ENCODE results near the gene KCNMA1.
"Not testable (repeated sequence)": the region's sequence is repeated elsewhere in the genome, so short reads cannot be mapped to it uniquely, and the experiment has no call there.

The KCNMA1 gene

DNA sequence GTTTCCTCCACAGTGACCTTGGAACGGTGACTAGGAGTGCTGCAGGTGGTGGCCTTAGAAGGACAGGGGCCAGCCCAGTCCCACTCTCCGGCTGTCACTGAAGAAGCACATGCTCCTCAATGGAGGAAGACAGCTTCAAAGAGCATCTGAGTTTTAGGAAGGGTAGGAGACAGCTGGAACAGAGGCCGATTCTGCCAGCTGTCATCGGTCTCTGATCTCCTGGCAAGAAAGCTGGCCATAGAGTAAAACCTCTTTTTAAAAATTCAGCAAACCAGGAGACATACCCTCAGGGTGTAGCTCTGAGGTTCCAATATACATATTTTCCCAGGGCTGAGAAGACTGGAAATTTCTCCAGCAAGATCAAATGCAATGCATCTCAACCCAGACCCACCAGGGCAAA lies 55.9 kb downstream of the KCNMA1 start:
- DNase-seq (ENCODE audit: low read depth) = no peak

DNA sequence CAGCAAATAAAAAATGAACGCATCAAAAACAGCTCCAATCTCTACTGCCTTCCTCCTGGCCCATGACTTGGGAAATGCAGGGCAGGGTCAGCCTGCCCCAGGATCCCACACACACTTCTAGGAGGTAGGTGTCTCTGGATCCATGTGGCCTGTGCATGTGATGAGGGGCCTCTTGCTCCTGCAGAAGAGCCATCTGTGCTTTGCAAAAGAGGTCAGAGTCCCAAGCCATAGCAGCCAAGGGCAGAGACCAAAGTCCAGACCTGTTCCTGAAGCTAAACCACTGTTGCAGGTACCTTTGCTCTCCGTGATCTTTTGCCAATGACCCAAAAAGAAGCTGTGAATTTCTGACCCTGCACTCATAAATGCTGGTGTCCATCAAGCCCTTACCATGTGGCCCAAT lies 57.1 kb downstream of the KCNMA1 start:
- DNase-seq (ENCODE audit: low read depth) = no peak

DNA sequence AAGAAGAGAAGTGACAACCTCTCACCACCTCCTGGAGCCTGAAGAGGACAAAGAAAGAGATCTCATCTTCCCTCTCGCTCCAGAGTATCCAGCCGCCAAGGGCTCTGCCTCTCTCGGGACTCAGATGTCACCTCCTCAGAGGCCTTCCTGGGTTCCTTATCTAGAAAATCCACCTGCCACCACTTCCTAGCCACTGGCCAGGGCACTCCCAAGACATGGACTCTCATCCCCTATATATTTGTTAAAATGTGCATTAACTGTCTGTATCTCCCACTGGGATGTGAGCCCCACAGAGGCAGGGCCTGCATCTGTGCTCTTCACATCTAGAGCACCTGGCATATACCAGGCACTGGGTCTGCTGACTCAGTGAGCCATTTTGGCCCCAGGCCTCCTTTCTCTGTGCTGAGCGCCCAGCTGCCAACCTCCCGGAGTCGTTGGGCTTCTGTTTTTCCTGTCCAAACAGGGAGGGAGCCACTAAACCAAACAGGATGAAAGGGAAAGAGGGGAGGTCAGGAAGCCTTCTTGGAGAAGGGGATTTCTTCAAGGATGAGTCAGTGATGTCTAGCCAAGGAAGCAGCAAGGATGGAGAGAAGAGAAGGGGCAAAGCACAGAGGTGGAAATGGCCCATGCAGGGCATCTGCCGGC lies 58.9 kb downstream of the KCNMA1 start:
- DNase-seq (ENCODE audit: low read depth) = no peak

DNA sequence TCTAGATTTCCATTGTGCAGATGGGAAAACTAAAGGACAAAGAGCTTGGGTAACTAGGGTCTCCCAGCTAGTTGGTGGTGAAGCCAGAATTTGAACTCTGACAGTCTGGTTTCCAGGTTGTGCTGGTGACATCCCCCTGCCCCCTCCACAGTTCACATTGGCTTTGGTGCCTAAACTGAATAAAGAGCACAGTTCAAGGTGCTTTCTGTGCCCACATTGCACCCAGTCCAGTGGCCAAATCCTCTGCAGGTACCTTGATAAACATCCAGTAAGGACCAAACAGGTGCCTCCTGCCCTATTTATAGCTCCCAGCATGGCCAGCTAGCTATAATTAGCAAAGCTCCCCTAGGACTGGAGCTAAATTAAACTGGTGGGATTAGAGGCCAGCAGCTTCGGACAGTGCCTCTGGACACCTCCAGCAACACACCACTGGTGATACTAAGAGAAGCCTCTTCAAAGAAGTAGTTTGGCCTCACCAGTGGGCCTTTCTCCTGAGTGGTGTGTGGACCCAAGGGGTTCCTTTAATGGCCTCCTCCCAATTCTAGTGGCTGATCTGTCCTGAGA lies 59.9 kb downstream of the KCNMA1 start:
- DNase-seq (ENCODE audit: low read depth) = no peak

DNA sequence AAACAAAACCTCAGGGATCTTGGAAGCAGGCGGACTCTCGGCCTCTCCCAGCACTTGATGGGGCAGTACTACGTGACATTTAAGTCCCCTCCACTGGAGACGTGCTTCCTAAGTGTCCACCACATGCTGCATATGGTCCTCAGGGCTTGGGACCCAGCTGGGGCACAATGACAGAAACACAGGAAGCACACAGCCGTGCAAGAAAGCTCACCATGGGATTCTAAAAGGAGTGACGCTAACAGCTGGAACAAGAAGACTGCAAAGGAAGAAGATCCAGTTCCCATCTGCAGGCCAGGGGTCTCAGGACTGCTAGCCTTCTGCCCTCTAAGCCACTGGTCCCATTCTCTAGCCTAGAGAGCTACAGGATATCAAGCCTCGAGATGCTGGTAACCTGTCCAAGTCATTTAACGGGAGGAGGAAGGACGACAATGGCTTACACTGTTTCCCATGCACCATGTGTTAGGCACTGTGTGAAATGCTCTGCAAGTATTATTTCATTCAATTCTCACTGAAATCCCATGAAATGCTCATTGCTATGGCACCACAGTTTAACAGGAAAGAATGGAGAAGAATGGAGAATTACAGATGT lies 61.1 kb downstream of the KCNMA1 start:
- no peak for DNase-seq (ENCODE audit: low read depth)

DNA sequence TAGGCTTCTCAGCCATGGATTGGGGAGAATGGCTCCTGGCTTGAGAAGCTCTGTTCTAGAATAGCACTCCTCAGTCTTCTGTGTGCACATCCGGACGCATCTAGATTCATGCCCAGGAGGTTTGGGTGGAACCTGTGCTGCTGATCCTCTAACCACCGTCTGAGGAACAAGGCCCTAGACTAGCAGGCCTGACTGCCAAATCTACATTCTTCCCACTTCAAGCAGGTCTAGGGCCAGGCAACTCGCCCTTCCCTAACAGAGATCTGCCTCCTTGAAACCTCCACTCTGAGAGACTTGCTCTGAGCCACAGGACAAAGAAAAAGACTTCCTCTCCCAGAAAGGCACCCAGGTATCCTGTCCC lies 61.6 kb downstream of the KCNMA1 start:
- no peak for DNase-seq (ENCODE audit: low read depth)

DNA sequence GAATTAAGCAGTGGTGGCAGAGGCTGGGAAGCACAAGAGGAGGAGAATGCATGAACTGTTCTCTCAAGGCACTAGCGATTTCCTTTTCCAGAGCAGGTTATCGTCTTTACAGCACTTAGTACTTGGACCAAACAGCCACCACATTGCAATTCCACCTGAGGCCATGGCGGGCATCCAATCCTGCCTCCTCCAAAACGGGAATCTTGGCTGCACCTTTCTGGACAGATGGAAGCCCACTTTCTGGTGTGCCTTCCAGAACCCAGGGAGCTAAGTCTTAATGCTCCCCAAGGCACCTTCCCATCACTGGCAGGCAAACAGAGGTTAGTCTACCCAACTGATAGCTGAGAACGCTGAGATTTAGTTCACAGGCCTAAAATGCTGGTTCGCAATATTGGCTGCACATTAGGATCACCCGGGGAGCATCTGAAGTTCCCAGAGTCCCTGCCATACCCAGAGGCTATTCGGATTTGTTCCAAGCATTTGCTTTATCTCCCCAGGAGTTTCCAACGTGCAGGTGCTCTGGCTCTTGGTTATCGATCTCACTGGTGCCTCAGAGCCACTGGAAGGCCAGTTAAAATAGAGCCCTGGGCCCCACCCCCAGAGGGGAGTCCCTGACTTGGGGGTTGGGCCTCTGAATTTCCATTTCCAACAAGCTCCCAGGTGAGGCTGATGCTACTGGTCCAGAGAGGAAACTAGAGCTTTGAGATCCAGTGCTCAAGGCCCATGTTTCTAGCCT lies 62.2 kb downstream of the KCNMA1 start:
- no peak for DNase-seq (ENCODE audit: low read depth)

DNA sequence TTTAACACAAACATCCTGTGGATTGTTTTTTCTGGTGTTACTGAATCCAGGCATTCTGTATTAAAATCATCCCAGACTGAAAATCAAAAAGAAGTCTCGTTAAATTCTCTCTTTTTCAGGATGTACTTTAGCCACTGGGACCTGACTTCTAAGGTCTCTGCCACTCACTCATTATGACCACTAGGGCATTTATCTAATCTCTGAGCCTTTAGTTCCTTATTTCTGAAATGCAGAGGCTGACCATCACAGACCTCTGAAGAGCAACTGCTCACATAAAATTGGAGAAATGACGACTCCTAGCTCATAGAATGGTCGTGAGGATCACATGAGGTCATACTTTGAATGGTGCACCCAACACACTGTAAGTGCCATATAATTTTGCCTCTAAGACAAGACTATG lies 63.2 kb downstream of the KCNMA1 start:
- no peak for DNase-seq (ENCODE audit: low read depth)

DNA sequence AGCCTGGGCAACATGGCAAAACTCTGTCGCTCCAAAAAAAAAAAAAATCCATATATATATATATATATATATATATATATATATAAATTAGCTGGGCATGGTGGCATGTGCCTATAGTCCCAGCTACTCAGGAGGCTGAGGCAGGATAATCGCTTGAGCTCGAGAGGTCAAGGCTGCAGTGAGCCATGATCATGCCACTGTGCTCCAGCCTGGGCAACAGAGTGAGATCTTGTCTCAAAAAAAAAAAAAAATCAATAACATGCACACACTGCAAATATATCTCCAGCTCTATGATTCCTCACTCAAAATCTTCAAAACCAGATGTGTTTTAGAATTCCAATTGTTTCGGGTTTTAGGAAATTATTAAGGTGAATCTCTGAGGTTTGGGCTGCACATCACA lies 65.1 kb downstream of the KCNMA1 start:
- DNase-seq (ENCODE audit: low read depth) = not testable (repeated sequence)

DNA sequence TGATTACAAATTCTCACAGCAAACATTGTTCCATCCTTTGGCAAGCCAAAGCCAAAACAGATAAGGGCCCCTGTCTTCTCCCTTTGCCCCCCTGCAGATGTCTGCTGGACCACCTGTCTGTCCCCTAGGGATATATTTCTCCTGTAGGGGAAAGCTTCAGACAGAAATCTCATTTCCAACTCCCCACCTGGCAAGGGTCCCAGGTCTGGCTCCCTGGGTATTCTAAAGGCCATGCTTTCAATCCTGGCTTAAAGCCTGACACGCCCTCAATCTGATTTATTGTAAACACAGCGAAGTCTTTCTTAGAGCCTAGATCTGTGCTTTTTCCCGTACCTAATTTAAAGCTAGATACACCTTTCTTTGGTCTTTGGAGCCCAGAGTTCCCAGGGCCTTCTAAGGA lies 66.1 kb downstream of the KCNMA1 start:
- DNase-seq (ENCODE audit: low read depth) = no peak

DNA sequence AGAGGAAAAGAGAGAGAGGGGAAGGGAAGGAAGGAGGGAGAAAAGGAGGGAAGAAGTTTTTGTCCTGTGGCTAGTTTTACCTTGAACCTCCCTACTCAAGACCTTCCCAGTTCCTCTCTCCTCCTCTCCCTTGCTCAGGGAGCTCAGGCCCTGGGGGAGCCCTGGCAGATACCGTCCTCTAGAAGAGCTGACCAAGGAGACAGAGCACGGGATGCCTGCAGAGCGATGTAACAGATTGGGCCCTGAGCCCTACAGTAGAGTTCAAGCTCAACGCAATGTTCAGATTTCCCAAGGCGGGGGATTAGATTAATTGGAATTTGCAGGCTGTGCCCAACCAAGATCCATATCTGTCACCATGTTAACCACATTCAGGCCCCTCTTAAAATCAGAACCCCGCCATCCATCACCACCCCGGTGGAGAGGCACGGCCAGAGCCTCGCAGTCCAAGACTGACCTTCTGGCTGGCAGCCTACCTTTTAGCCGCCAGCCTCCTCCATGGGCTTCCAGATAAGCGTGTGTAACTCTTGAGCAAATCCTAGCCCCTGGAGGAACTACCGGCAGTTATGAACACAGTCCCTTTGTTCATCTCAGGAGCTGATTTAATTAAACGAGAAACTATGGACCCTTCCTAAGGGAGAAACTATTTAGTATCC lies 70.6 kb downstream of the KCNMA1 start:
- no peak for DNase-seq (ENCODE audit: low read depth)

DNA sequence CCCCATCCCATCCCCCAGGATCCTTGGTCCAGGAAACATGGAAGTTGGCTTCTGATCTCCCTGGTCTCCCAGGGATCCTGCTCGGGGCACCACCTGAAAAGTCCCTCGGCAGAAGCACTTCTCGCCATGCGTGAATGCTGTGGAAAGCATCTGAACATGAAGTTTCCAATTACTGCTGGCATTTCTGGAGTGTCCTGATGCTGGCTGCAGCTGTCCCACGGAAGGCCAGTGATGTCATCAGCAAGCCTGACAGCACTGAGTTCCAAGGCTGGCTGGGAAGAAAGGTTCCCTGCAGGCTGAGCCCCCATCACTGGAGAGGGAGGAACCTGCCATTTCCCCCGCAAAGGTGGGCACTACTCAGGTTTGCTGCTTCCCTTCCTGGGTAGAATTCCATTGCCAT lies 71.4 kb downstream of the KCNMA1 start:
- no peak for DNase-seq (ENCODE audit: low read depth)

DNA sequence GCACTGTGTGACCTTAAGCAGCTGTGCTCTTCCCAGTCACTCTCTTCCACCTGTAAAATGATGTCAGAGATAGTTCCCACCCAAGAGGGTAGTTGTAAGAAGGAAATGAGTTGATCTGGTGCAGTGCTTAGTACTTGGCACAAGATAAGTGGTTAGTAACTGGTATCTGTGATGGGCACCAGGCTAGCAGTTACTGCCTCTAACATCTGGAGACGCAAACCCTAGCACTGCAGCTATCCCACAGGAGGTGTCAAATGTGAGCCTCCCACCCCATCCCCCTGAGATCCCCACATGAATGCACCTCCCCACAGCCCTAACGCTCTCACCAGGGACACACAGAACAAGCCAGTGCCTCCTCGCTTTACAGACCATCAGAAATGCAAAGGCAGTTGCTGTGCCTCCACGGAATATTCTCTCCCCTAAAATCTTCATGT lies 72.0 kb downstream of the KCNMA1 start:
- no peak for DNase-seq (ENCODE audit: low read depth)

DNA sequence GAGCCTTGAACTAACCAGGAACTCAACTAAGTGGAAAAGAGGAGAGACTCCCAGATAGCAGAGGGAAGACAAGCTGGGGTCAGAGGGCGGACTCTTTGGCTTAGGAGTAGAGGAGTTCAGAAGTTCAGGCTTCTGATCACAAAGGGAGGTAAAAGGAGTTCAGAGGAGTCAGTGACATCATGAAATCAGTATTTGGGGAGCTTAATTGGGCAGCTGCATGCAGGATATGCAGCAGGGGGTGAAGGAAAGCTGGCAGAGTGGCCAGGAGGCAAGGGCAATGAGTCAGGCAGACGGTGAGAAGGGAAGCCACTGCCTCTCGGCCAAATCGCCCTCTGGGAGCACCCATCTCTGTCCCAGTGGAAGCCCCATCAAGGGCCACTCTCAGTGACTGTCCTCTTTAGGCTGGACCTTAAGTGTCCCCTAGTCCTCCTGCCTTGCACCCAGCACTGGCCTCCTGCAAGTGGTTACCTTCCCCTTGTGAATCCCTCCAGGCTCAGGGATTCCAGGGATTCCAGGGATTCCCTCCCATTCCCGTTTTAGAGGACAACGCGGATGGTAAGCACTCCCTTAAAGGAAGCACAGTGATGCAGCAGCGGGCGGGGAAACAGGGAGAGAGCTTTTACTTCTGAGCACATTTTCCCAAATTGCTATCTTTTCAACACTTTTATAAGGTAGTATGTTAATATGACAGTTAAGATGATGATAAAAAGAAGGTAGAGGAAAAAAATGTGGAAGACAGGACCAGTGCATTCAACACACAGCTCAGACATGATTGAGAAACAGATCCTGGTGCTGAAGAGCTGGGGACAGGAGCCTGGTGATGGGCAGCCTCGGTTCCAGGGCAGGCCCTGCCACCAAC lies 72.6 kb downstream of the KCNMA1 start:
- DNase-seq (ENCODE audit: low read depth) = no peak

DNA sequence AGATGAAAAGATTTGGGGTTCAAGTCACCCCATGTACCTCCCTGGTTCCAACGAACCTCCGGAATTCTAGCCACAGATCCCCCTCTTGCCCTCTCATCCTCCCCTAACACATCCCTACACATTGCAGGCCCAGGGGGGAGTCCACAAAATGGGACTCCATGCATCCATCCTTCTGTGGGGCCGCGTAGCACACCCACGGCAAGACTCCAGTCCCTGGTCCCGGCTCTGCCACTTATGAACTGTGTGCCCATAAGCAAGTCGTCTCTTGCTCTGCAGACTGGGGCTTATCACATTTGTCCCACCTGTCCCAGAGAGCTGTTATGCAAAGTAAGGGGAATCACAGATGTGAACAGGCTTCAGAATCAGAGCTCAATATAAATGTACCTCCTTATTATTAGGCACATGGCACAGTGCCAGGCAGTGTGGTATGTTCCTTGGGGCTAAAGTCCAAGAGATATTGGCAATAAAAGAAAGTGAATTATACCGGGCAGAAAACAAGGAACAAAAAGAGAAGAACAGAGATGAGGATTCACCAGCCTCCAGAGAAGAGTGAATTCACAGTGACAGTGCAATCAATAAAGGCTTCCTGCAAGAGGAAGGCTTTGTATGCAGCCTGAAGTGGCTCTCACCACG lies 73.9 kb downstream of the KCNMA1 start:
- no peak for DNase-seq (ENCODE audit: low read depth)

DNA sequence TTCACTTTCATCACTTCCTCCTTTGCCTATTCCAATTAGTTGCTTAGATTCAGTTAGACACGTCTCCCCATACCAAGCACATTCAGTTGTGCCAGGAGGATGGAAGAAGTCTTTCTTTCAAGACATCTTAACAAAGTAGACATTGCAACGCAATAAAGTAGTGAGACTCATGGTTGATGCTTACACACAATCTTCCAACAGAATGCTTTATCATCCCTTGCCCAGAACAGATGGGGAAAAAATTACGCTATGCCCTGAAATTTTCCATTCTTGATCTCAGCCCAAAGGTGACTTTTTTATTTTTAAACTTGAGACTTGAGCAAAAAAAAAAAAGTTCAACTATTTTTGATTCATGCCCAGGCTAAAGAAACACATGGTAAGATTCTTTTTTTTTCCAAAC lies 74.9 kb downstream of the KCNMA1 start:
- no peak for DNase-seq (ENCODE audit: low read depth)

DNA sequence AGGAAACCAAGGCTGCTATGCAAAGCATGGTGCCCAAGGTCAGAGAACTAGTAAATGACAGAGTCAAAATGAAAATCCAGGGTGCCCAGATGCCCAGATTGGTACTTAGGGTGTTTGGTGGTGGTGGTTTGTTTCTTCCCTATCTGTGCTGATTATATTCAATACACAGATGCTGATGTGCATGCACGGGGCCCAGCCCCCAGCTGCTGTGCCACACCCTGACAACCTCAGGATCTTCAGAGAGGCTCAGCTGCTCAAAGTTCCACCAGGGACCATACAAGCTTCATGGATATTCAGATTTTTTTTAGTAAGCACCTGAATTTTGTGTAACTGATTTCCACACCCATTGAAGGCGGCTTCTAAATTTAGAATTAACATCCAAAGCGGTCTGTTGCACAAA lies 75.6 kb downstream of the KCNMA1 start:
- DNase-seq (ENCODE audit: low read depth) = no peak

DNA sequence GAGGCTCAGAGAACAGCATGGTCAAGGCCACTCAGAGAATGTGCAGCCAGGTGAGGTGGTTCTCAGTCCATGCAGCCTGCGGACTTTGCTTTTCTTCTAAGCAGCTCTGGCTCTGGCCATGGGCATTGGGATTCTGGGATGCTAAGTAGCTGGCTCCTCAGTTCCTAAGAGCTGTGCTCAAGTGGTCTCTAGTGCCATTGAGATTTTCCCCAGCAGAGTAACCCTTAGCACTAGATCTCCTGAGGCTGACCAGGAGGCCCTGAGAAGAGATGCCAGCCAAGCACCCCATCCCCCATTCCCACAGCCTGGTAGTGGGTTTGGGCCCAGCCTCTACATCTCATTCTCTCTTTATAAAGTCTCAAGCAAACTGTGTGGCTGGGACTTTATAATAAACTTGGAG lies 77.1 kb downstream of the KCNMA1 start:
- DNase-seq (ENCODE audit: low read depth) = no peak

DNA sequence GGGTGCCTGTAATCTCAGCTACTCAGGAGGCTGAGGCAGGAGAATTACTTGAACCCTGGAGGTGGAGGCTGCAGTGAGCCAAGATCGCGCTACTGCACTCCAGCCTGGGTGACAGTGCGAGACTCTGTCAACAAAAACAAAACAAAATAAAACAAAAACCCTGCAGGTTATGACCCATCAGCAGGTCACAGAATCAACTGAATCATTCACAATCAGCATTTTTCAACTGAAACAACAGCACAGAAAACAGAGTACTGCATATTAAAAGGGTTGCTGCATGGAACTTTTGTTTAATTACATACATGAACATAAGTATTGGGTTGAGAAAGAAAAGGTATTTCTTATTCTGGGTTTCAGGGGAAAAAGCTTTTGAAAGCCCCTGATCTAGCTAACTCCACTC lies 77.6 kb downstream of the KCNMA1 start:
- DNase-seq (ENCODE audit: low read depth) = no peak

DNA sequence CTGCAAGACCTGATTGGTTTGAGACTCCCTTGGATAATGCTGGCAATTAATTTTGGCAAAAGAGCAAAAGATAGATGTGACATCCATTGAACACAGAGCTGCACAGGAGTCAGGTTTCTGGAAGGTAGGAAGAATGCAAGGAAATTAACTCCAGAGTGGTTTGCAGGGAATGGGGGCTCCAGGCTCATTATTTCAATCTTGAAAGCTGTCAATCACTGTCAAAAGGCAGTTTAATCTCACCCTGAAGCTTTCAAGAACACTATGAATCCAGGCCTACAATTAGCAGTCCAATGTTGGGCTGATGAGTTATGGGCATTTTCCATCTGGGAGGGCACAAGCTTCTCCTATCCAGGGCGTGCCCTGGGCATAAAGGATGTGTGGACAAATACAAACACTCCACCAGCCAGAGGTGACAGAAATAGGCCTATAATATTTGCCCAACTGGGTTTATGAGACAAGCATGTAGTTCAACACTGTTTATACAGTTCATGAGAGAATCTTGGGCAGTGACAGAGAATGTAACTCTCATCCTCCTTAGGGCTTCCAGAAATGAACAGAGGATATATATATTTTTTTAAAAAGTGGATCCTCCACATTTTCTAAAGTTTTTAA lies 80.5 kb downstream of the KCNMA1 start:
- no peak for DNase-seq (ENCODE audit: low read depth)
